ENCODE results near the gene PDE1A.

Gene PDE1A

DNA sequence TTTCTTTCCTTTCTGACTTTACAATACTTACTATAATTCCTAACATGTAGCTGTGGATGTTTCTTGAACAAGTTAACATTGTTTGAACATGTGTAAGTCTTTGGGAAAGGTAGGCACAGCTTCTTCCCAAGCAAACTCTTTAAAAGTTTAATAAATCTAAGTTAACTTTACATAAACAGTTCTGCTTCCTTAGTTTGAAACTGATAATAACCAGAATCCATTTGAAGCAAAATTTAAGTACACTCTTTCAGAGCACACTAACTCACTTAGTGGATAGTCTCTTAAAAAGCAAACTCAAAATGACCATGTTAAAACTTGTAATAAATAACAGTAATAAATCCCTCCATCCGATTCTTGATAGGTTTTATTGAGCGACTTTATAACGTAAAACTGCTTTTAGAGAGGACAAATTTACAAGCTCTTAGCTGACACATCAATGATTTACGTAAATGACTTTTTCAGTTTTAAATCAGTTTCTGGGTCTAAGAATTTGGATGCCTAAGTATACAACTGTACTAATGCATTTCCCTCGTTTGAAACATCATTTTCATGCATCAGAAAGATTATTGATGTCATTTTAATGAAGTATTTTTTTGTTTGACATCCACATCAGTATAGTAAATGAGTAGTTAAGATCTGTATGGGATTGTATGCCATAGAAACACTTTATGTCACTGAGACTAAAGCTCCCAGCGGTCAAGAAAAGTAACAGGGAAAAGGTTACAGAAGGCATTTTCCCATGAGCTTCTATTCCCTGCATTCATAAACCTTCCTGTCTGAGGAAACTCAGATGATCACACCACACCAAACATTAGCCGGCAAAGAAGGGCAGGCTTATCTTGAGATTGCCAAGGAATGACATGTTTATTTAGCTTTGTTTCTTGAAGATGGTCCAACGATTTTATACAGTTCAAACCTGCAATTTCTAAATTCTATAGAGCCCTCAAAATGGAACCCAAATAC, 67.5 kb downstream of the PDE1A start:
- DNase-seq (ENCODE audit: low read depth in 2 of 2), result no peak

DNA sequence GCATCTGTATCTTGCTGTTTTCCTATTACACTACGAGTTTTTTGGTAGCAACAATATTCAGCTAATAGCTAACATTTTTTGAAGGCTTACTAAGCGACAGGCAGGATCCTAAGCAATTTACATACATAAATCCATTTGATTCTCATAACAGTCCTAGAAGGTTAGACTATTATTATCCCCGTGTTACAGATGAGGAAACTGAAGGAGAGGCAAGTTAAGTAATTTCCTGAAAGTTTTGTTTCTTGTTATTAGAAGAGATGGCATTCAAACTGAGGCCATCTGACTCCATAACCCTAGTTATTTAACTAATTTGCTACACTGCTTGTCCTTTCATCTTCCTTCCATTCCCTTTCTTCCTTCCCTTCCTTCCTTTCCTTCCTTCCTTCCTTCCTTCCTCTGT, 68.2 kb downstream of the PDE1A start:
- DNase-seq (ENCODE audit: low read depth in 2 of 2), result no peak

DNA sequence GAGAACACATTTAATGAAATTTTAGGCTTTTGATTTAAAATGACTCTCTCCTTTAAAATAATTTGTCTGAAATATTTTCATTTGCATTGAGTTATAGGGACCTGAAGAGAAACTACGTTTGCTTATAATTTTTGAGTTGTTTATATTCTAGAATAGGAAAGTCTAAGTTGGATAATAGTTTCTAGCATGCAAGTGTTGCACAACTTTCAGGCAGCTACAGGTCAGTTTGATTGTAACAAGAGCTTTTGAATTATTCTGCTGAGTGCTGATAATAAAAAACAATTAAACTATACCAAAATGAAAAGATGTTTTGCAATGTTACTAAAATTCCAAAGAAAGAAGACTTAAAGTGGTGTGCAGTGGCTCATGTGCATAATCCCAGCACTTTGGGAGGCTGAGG, 71.0 kb downstream of the PDE1A start:
- no peak for DNase-seq (ENCODE audit: low read depth in 2 of 2)

DNA sequence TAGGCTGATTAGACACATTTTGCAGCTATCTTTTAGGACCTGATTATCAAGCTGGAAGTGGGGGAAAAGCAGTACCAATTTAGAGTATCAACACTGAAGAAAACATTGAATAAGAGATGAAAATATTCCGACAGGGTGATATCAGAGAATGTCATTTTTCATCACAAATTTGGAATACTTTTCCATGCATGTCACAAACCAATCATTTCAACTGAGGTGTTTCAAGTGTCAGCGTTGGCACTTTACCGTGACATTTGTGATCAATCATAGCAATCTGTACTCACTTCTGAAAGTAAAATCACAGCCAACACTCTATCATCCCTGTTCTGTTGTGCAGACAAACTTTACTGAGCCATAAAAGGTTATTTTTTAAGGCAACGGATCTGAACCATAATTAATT, 75.4 kb downstream of the PDE1A start:
- no peak for DNase-seq (ENCODE audit: low read depth in 2 of 2)

DNA sequence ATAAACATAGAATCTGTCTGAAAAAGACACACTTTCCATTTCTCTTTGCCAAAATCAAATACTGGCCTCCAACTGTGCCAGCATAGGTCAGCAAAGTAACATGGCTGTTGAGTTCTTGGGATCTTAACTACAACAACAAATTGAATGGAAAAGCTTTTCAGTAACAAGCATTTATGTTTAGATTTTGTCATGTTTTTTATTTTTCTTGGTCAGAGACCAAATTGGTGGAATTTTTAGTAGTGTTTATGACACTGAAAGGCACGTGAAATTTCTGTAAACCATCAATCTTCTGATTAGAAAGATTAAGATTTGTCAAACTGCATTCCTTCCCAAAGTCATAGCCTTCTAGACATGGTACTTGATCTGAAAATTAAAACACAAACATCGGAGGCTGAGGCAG, 77.6 kb downstream of the PDE1A start:
- DNase-seq (ENCODE audit: low read depth in 2 of 2), result no peak

DNA sequence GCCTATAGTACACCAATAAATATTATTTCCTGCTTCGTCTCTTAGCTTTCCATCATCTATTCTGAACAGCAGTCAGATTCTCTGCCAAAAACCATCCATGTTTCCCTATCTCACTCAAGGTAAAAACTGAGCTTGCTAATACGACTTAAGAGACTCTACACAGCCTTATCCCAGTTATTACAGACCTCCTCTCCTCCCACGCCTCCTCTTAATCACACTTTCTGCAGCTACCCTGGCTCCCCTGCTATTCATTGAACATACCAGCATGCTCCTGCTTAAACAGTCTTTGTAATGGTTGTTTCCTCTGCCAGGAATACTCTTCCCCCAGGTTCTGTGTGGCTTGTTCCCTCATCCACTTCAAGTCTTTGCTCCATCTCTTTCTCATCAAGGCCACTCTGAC, 81.5 kb downstream of the PDE1A start:
- DNase-seq (ENCODE audit: low read depth in 2 of 2), result no peak

DNA sequence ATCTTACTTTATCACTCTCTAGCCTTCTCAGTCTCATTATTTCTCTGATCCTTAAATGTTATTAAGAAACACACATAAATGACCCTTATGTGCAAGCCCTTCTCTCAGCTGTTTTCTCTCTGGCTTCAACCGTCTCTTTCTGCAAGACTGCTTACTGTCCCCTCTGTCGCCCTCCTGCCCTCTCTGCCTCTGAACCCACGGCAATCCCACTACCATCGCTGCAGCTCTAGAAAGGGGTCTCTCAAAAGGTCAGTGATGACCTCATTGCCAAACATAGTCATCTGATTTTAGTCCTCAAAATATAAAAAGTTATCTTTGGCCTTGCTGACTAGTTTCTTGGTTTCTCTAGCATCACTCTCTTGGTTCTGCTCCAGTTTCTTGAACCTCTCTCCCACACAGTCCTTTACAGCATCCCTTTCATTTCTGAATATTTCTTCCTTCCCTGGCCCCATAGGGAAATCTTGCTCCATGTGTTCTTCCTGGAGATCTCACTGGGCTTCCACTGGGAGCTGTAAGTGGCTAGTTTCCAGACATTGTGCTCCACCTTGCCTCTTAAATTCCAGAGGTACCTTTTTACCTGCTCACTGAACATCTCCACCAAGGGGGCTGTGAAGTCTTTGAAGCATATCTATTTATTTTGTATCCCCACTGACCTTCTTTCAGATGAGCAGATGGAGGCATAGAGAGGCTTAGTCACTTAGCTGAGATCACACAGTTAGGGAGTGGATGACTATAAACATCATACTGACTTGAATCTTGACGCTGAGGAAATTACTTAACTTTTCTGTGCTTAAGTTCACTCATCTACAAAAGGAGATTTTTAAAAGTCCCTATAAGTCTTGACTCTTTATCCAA, 96.2 kb downstream of the PDE1A start:
- no peak for DNase-seq (ENCODE audit: low read depth in 2 of 2)

DNA sequence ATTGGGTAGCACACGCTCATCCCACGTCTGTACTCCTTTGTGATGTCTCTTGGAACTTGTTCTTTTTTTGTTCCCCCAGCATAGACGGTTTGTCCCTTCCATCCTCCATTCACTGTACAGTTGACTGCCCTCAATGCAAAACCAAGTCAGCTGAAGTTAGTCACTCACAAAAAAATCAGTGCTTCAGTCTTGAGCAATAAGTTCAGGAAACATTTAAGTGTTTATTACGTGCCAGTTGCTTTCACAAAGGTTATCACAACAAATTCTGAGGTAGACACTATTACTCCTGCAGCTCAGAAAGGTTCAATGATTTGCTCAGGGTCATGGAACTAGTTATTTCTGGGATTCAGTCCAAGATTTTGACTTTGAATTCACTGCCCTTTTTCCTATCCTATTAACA, 102.2 kb downstream of the PDE1A start:
- no peak for DNase-seq (ENCODE audit: low read depth in 2 of 2)

DNA sequence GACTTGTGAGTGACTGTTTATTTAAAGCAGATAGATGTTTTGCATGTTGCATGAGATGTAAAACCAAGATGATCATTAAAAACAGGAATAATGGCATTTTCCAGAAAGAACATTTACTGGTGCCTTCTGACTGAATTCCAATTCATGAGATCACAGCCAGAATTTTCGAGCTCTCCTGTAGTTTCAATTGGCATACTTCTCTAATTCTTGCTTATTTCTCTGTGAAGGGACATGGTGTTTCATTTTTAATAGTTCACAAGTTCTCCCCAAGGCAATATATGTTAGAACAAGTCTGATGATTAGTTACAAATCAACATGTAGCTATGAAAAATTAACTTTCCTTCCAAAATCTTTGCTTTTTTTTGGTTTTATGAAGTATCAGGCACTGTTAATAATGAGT, 105.7 kb downstream of the PDE1A start:
- DNase-seq (ENCODE audit: low read depth in 2 of 2), result no peak

DNA sequence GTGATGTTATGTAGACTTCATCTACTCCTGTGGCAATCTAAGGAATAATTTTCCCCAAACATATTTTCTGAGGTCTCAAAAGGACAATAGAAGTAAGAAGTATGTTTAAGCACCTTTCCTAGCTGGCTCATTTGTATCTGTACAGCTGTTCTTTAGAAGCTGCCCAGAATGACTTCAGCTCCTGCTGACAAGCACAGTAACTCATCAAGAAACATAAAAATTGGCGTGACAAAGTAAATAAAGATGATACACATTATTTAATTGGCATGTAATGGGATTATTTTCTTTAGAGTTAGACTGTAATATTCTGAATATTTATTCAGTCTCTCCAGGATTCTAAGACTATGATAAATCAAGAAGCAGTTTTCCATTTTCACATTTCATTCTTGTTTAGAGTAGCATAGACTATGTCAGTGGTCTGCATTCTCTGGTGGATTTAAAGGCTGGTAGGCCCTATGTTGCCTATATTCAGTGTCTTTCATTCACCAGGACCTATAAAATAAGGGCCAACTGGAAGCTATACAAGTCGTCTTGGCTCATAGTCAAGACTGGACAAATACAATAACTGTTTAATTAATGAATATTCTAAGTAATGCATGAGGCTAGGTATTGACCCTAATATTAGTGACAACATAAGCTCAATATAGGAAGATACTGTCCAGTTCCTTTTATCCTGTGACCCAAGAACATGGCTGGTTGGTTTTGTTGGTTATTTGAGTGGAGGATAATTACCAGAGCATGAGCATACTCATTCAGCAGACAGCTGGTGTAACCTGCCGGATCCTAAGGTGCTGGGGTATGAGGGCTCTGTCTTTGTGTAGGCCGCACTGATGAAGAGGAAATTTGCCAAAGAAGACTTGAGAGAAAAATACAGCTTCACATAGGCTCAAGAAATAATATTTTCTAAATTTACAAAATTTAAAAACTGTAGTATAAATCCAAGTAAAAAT, 107.0 kb downstream of the PDE1A start:
- DNase-seq (ENCODE audit: low read depth in 2 of 2), result no peak

DNA sequence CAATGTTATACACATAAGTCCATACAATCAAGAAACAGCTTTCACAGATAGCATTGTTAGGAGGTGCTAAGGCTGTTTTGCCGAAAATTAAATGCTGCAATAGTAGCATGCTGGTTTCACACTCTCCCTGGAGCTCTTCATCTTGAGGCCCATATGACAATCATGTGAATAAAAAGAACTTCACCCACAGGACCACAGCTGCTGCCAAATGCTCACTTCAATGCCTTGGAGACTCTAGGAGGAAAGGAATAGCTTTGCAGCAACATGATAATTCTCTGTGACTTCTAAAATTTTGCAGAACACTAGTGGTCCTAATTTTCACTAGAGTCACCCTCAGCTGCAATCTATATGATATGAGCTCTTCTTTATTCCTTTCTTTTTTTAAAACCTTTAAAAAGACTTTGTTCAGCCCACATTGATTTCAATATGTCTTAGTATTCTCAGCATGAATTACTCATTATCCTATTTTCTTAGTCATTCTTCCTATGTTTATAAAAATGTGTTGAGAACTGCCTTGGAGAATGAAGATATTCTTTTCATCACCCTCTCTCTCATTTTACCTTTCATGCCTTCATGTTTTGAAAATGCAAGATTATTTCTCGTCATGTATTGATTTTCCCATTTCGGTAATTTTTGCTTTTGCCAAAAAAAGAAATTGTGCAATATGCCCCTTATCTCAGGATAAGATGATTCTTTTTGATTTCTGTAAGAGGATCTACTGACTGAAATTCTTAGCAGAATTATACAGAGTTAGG, 108.2 kb downstream of the PDE1A start:
- DNase-seq (ENCODE audit: low read depth in 2 of 2), result no peak

DNA sequence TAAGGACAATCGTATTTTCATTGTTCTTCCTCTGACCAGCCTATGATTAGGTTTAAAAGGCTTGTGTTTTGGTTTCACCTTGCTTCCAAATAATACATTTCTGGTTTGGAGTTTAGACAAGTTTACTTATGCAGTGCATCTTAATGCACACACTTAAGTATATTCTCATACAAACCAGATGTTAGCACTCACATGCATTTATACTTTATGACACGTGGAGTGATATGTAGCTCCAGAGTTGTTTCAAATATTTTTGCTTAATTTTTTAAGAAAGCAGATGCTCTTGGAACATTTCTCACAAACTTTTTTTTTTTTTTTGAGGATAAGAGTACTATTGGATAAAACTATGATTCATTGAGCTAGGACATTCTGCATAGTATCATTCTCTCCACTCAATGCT, 109.9 kb downstream of the PDE1A start:
- DNase-seq (ENCODE audit: low read depth in 2 of 2), result no peak

DNA sequence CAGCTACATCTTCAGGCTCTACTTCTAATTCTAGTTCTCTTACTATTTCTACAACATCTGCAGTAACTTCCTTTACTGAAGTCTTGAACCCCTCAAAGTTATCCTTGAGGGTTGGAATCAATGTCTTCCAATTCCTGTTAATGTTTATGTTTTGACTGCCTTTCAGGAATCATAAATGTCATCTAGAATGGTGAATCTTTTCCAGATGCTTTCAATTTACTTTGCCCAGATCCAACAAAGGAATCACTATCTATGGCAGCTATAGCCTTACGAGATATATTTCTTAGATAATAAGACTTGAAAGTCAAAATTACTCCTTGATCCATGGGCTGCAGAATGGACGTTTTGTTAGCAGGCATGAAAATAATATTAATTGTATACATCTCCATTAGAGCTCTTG, 123.9 kb downstream of the PDE1A start:
- DNase-seq (ENCODE audit: low read depth in 2 of 2), result no peak

DNA sequence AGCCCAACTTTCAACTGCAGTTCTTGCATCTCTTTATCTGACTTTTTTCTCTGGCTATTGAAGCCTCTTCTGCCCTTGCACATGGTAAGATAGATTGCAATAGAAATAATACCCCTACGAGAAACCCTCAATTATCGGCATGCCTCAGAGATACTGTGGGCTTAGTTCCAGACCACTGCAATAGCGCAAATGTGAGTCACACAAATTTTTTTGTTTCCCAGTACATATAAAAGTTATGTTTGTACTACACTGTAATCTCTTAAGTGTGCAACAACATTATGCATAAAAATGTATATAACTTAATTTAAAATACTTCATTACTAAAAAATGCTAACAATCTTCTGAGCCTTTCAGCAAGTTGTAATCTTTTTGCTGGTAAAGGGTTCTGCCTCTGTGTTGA, 124.7 kb downstream of the PDE1A start:
- no peak for DNase-seq (ENCODE audit: low read depth in 2 of 2)

DNA sequence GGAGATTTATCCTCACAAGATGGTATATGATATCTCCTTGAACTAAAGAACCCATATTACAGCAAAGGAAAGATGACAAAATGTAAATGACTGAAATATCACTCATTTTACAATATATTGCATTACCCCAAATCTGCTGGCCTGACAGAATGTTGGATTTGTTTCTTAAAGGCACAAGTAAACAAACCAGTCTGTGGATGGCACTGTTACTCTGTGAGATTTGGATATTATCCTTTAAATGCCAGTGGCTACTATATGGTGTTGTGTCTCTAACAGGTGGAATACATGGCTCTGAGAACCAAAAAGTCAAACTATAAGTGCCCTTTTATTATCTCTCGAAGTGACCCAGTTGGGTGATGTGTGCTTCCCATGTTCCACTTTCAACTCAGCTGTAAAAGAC, 125.7 kb downstream of the PDE1A start:
- DNase-seq (ENCODE audit: low read depth in 2 of 2), result no peak

DNA sequence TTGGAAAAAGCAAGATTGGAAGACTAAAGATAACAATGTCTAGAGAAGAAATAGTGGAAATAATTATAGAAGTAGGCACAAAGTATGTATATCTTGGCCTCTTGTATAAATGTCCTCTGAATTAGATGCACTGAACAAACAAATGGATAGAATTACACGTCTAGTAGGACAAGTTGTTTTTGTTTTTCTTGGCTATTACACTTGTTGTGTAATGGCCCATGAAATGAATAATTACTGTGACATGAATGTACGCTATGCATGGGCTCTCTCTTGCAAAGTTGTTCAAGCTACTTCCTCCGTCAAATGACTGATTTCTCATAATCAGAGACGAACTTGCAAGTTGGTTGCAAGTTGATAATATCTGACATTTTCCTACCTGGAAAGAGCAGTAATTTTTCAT, 126.2 kb downstream of the PDE1A start:
- DNase-seq (ENCODE audit: low read depth in 2 of 2), result no peak

DNA sequence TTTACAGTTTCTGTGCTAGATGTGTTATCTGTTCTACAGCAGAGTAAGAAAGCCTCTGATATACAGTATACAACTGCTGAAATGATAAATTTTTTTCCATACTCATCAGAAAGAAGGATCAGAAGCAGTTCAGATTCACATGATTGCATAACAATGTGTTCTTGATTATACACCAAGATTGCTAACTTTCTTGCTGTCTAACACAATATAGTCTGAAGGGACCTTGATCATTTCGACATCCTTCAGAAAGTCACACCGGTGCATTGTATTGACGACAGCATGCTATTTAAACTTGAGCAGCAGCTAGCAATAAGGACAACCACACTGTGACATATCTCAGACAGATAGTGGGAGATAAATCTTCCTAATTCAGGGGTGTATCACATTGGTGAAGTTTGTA, 127.2 kb downstream of the PDE1A start:
- DNase-seq (ENCODE audit: low read depth in 2 of 2), result no peak

DNA sequence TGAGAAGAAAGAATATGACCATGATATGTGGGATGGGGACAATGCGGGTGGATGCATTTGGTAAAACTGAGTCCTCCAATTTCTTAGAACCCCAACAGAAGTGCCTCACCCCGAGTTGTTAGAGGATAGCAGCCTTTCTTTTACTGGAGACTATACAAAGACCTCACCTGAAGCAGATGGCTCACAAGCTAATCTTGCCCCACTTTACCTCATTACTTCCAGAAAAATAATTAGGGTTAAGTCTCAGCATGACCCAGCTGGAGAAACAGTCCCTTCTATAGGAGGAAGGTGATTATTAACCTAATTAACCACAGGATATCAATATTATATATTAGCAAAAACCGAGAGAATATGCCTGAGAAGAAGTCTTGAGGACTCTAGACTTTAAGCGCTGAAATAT, 128.4 kb downstream of the PDE1A start:
- DNase-seq (ENCODE audit: low read depth in 2 of 2), result no peak

DNA sequence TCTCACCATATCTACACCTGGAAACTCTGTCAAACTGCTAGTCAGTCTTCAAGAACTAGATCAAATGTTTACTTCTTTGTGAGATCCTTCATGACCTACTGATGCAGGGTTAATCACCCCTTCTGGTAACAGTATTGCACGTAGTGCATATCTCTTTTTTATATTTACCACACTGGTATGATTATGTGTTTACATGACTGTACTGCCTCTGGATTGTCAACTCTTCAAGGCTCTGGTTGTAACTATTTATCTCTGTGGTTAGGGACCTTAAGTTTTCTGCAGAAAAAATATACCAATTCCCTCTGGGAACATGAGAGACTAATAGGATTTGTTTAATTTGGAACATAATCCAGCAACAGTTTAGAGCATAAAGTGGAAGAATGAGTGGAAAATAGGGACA, 135.5 kb downstream of the PDE1A start:
- DNase-seq (ENCODE audit: low read depth in 2 of 2), result no peak

DNA sequence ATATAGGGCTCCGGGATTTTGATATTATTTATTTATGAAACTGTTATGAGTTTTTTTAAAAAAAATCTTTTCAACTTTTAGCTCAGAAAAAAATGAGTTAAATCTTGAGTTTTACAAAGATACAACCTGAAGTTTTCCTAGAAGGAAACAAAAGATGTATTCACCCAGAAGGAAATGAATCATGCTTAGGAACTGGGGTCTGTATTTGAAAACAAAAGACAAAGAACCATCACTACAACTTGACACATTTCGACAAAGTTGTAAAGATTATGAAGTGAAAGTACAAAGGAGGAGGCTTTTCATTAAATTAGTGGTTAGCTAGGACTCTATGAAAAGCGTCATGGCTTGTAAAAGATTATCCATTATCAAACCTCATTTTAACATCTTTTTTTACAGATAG, 143.3 kb downstream of the PDE1A start:
- no peak for DNase-seq (ENCODE audit: low read depth in 2 of 2)

DNA sequence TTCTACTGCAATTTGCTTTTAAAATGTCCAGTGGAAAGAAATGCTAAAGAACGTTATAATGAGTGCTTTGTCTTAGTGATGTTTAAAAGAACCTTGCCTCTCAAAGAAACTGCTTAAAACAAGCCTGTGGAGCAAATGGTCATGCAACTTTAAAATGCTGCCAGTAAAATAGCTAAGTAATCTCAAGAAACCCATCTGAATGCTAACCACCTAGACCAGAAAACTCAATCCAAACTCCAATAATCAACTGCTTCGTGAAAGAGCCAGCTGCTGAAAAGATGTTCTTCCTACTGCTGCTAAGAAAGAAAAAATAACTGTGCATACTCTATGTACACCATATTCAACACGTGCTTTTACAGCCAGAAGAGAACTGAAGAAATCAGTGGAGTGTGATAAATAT, 145.6 kb downstream of the PDE1A start:
- no peak for DNase-seq (ENCODE audit: low read depth in 2 of 2)

Measured in stimulated activated CD4-positive, alpha-beta T cell treated with anti-CD3 and anti-CD28 coated beads, Interleukin-1b, Interleukin-23, amount 100 ng/mL, for 1 hour (primary cell).